ENCODE measurements around the gene THRB. TPM values are rescaled to one million over a fixed set of nuclear protein-coding genes. Genes with fewer than 3 reads are reported as not detected.
A peak's percentile ranks its signal among the peaks of the same experiment; 100 is the strongest.

THRB gene
- total and polyA plus RNA-seq, 9 of the 15 experiments (the other 6 are each of a cell fraction or from before 2014, with no cell fraction given), result 1.7 to 14.9 (median 6.9) TPM

DNA sequence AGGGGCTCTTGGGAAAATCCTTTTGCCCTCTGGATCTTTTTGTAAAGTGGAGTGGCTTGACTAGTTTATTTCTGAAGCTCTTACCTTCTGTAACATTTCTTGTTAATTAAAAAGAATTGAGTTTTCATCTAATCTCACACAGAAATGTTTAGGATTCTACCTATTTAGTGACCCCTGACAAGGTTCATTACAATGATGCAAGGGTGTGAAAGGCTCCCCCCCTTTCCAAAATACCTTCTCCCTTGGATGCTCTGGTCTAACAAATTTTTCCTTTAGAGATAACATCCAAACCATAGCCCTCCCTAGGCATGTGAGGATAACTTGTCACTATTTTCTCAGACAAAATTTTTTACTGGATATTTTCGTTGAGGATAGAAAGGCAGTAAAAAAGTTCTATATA is 223.9 kb downstream of the THRB start (continued):
- TF ChIP-seq PRDM10 (IDR thresholded peaks at IDR 0.05; ENCODE audit: partially characterized antibody) (peak; percentile 66), TAF9B (IDR thresholded peaks at IDR 0.05; ENCODE audit: partially characterized antibody) (no peak), XRCC4 (IDR thresholded peaks at IDR 0.05; ENCODE audit: extremely low read depth, insufficient read depth, insufficient read length) (no peak), POLR3G (IDR thresholded peaks at IDR 0.05; ENCODE audit: extremely low read depth, insufficient read length, insufficient replicate concordance) (no peak), GTF2A2 (tag; IDR thresholded peaks at IDR 0.05) (no peak)
- TF ChIP-seq, protein P1, sequence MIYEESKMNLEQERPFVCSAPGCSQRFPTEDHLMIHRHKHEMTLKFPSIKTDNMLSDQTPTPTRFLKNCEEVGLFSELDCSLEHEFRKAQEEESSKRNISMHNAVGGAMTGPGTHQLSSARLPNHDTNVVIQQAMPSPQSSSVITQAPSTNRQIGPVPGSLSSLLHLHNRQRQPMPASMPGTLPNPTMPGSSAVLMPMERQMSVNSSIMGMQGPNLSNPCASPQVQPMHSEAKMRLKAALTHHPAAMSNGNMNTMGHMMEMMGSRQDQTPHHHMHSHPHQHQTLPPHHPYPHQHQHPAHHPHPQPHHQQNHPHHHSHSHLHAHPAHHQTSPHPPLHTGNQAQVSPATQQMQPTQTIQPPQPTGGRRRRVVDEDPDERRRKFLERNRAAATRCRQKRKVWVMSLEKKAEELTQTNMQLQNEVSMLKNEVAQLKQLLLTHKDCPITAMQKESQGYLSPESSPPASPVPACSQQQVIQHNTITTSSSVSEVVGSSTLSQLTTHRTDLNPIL (CRISPR knock-in tag; IDR thresholded peaks at IDR 0.05), result no peak
- TF ChIP-seq, protein P2, sequence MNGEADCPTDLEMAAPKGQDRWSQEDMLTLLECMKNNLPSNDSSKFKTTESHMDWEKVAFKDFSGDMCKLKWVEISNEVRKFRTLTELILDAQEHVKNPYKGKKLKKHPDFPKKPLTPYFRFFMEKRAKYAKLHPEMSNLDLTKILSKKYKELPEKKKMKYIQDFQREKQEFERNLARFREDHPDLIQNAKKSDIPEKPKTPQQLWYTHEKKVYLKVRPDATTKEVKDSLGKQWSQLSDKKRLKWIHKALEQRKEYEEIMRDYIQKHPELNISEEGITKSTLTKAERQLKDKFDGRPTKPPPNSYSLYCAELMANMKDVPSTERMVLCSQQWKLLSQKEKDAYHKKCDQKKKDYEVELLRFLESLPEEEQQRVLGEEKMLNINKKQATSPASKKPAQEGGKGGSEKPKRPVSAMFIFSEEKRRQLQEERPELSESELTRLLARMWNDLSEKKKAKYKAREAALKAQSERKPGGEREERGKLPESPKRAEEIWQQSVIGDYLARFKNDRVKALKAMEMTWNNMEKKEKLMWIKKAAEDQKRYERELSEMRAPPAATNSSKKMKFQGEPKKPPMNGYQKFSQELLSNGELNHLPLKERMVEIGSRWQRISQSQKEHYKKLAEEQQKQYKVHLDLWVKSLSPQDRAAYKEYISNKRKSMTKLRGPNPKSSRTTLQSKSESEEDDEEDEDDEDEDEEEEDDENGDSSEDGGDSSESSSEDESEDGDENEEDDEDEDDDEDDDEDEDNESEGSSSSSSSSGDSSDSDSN (IDR thresholded peaks at IDR 0.05; ENCODE audit: borderline replicate concordance in 1 of 2, low read depth in 2 of 2, low read length in 2 of 2), result no peak

Data from K562 (cell line).